GM12873 (cell line): ENCODE measurements around the gene UNC119B.
A peak's percentile ranks its signal among the peaks of the same experiment; 100 is the strongest.

Experiments
- CTCF ChIP-seq: IDR thresholded peaks from 2 replicates; pipeline ENCODE4 v1.5.1; 2012; ENCODE audit warnings: low read depth, mild to moderate bottlenecking, moderate library complexity, low read length, control low read depth; ENCODE audit not compliant: insufficient read depth; ENCODE audit errors: missing control alignments

UNC119B gene

GRCh38 chr12:120685522-120685921, 24.7 kb upstream of the UNC119B start:
- no peak for TF ChIP-seq CTCF

GRCh38 chr12:120686151-120686689, 24.0 kb upstream of the UNC119B start:
- no peak for TF ChIP-seq CTCF

GRCh38 chr12:120686690-120687577, 23.3 kb upstream of the UNC119B start, which contains the start of gene MLEC:
TSS of gene MLEC (plus strand) at chr12:120687149. CDS start at chr12:120687297, 148 bp downstream.
- TF ChIP-seq CTCF: peak; percentile 19

- no peak for TF ChIP-seq CTCF
Observed at GRCh38 chr12:120687578-120688289, 22.5 kb upstream of the UNC119B start.

DNA sequence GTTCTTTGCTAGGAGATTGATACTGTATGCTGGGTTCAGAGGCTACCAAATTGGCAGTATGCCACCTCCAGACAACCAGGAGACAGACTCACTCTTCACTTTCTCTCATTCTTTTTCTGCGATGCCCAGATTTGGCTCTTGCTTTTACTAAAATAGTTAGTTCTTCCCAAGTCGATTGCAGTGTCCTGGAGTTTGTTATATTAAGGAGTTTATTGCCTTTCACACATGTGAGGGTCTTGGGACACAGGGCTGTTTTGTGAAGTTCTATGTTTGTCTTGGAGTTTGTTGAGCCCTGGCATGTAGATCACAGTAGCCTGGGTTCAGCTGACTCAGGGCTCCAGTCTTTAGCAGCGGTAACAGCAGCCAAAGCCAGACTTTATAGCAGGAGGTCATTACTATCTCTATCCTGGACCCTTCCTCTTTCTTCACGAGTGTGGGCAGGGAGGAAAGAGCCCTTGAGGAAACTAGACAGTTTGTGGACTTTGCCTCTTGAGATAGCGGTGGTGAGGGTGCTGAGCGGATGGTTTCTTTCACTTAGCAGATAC, 21.7 kb upstream of the UNC119B start:
- TF ChIP-seq CTCF: no peak

- peak; percentile 1 for TF ChIP-seq CTCF
Observed at GRCh38 chr12:120689397-120690082, 20.7 kb upstream of the UNC119B start.
